B cell (primary cell): ENCODE measurements around the gene ULK4. TPM values are rescaled to one million over a fixed set of nuclear protein-coding genes. Genes with fewer than 3 reads are reported as not detected.

Experiments used
- ATAC-seq: fragments of 200-7000 bp; cut with Tn5 transposase; one replicate; pipeline ENCODE4 v1.10.0; 2021; ENCODE audit warnings: low read depth, mild to moderate bottlenecking, moderate number of reproducible peaks, moderate library complexity
- CTCF ChIA-PET: fragments of 350-600 bp; sonication (Branson Sonifier 250); formaldehyde crosslinking; loops from one replicate; lab custom pipeline; 2021; ENCODE audit warnings: antibody characterized with exemption, inconsistent platforms; lab: Charles Lee
- POLR2A ChIA-PET: fragments of 350-600 bp; sonication (Branson Sonifier 250); formaldehyde crosslinking; loops from one replicate; lab custom pipeline; 2021; ENCODE audit warnings: antibody characterized with exemption; lab: Charles Lee
- DNase-seq: peaks from one replicate; pipeline ENCODE4 v3.0.0; 2013
- H2AFZ ChIP-seq: 2 replicates; pipeline ENCODE4 v1.6.1; 2012; ENCODE audit warnings: mild to moderate bottlenecking, low read depth, low read length; ENCODE audit not compliant: insufficient read depth, poor library complexity, severe bottlenecking
- H3K27ac ChIP-seq, 2 donors: 1 replicate in 1 of 2; 2 replicates in 1 of 2; pipeline ENCODE4 v1.5.1; 2012 to 2013; ENCODE audit warnings: low read length in 2 of 2, mild to moderate bottlenecking in 2 of 2, moderate library complexity in 1 of 2
- H3K27me3 ChIP-seq, 4 experiments: fragments of 200-600 bp in 1 of 4; sonication (generic) in 1 of 4; replicated peaks in 1 of 4; 1 replicate in 2 of 4; 2 replicates in 2 of 4; pipeline versions ENCODE4 v1.6.1 to v1.7.0; 2013 to 2016; ENCODE audit warnings: low read length in 3 of 4, mild to moderate bottlenecking in 2 of 4, mixed read lengths in 1 of 4, moderate library complexity in 1 of 4; ENCODE audit not compliant: insufficient read depth in 4 of 4, control insufficient read depth in 3 of 4; ENCODE audit errors: control extremely low read depth in 1 of 4
- H3K36me3 ChIP-seq, 2 experiments: replicated peaks in 1 of 2; 1 replicate in 1 of 2; 2 replicates in 1 of 2; pipeline versions ENCODE4 v1.6.1 to v1.7.1; 2013; ENCODE audit warnings: low read length in 1 of 2; ENCODE audit not compliant: insufficient read depth in 2 of 2, control insufficient read depth in 1 of 2; ENCODE audit errors: control extremely low read depth in 1 of 2, extremely low read depth in 1 of 2
- H3K4me1 ChIP-seq, 2 donors: fragments of 200-600 bp in 1 of 2; sonication (generic) in 1 of 2; 1 replicate in 1 of 2; 2 replicates in 1 of 2; pipeline versions ENCODE4 v1.5.1 to v1.6.1; 2013 to 2017; ENCODE audit warnings: low read length in 2 of 2; ENCODE audit not compliant: control insufficient read depth in 2 of 2, insufficient read depth in 2 of 2
- H3K4me2 ChIP-seq: replicated peaks from 2 replicates; pipeline ENCODE3; 2012; ENCODE audit warnings: mild to moderate bottlenecking, low read depth, low read length; ENCODE audit not compliant: poor library complexity, severe bottlenecking
- H3K4me3 ChIP-seq, 5 experiments: fragments of 200-600 bp in 1 of 5; sonication (generic) in 1 of 5; 1 replicate in 3 of 5; 2 replicates in 2 of 5; pipeline versions ENCODE4 v1.5.1 to v1.7.0; 2011 to 2016; ENCODE audit warnings: low read length in 4 of 5, mild to moderate bottlenecking in 4 of 5, low read depth in 2 of 5, control low read depth in 1 of 5, moderate library complexity in 1 of 5; ENCODE audit not compliant: insufficient read depth in 1 of 5; ENCODE audit errors: control extremely low read depth in 1 of 5, extremely low read depth in 1 of 5
- H3K79me2 ChIP-seq: fragments of 200-600 bp; sonication (generic); one replicate; pipeline ENCODE4 v1.6.0; 2016; ENCODE audit warnings: low read length; ENCODE audit not compliant: control insufficient read depth, insufficient read depth
- H3K9ac ChIP-seq: fragments of 200-600 bp; sonication (generic); 2 replicates; pipeline ENCODE4 v1.6.1; 2017; ENCODE audit warnings: mild to moderate bottlenecking, low read length, moderate library complexity
- H3K9me3 ChIP-seq, 3 donors: one replicate each; pipeline versions ENCODE4 v1.6.1 to v1.7.1; 2013; ENCODE audit warnings: low read length in 2 of 3; ENCODE audit not compliant: control insufficient read depth in 2 of 3, insufficient read depth in 1 of 3; ENCODE audit errors: control extremely low read depth in 1 of 3
- H4K20me1 ChIP-seq: 2 replicates; pipeline ENCODE4 v1.6.0; 2012; ENCODE audit warnings: mild to moderate bottlenecking, low read length; ENCODE audit not compliant: insufficient read depth, control insufficient read depth, poor library complexity, severe bottlenecking
- H3K27ac Mint-ChIP-seq: one replicate; pipeline ENCODE4 v1.8.0; 2021; ENCODE audit warnings: mixed read lengths
- H3K27me3 Mint-ChIP-seq: one replicate; pipeline ENCODE4 v1.8.0; 2021; ENCODE audit warnings: mixed read lengths
- H3K4me1 Mint-ChIP-seq: one replicate; pipeline ENCODE4 v1.8.0; 2021; ENCODE audit warnings: mixed read lengths
- H3K4me3 Mint-ChIP-seq: one replicate; pipeline ENCODE4 v1.8.0; 2021; ENCODE audit warnings: mixed read lengths
- H3K9me3 Mint-ChIP-seq: one replicate; pipeline ENCODE4 v1.8.0; 2022; ENCODE audit warnings: mixed read lengths; ENCODE audit not compliant: insufficient read depth
- CTCF ChIP-seq: fragments of 200-600 bp; IDR thresholded peaks from one replicate; pipeline ENCODE4 v1.8.0; 2022; ENCODE audit warnings: antibody characterized with exemption, mild to moderate bottlenecking
- EZH2 ChIP-seq: IDR thresholded peaks from 2 replicates; pipeline ENCODE4 v1.6.1; 2012; ENCODE audit warnings: borderline replicate concordance, low read depth, mild to moderate bottlenecking, moderate library complexity, low read length; ENCODE audit not compliant: insufficient read depth, poor library complexity, severe bottlenecking
- WGBS: methylation state at CpG from one replicate; pipeline ENCODE4 v1.1.5; 2013; ENCODE audit warnings: missing lambda C conversion rate; ENCODE audit not compliant: insufficient coverage; 5-methylcytosine and 5-hydroxymethylcytosine counted together
- intact Hi-C: fragments of 100-400 bp; cut with micrococcal nuclease; formaldehyde crosslinking; loops from one replicate; pipeline ENCODE4 v1.10.0; 2022
- polyA plus RNA-seq: library from polyadenylated mRNA; depleted of rRNA; stranded (reverse); fragments of >200 nt; gene quantifications from 2 replicates; pipeline ENCODE4 v1.2.3, GENCODE V29; 2012
- total RNA-seq, 2 donors: library from RNA; stranded (reverse); fragments of 120-200 nt in 1 of 2; gene quantifications; 1 replicate in 1 of 2; 2 replicates in 1 of 2; pipeline versions ENCODE4 v1.2.3 to v1.2.4, GENCODE V29; 2013 to 2022

The ULK4 gene
- total and polyA plus RNA-seq, 2 donors (not counting 1 experiment from before 2014, with no cell fraction given) = 5.2 to 33.7 TPM

GRCh38 chr3:41991437-41991836 is 29.5 kb upstream of the ULK4 start:
- POLR2A ChIA-PET = no interaction called here
- H2AFZ ChIP-seq = no peak overlapping the region
- Mint-ChIP-seq H3K4me3 (no peak overlapping the region), H3K27me3 (no peaks in the 10 kb centered on the region), H3K9me3 (no peaks in the 10 kb centered on the region), H3K4me1 (no peaks in the 10 kb centered on the region), H3K27ac (no peak overlapping the region)
- CTCF ChIA-PET = no interaction called here
- ATAC-seq (no peak), DNase-seq (no peak)
- H3K4me2 ChIP-seq = no peak overlapping the region
- no peaks in the 10 kb centered on the region for H3K79me2 ChIP-seq
- no peaks in the 10 kb centered on the region for H3K36me3 ChIP-seq
- WGBS = 94% methylated on average over 2 of the region's 3 CpGs
- H3K4me1 ChIP-seq = no peaks in the 10 kb centered on the region
- no peaks in the 10 kb centered on the region for H4K20me1 ChIP-seq
- intact Hi-C loops = no loop called here
- H3K9me3 ChIP-seq = no peaks in the 10 kb centered on the region
- H3K27ac ChIP-seq = no peak overlapping the region
- no peak overlapping the region for H3K4me3 ChIP-seq
- TF ChIP-seq EZH2 (no peak), CTCF (no peak)
- H3K27me3 ChIP-seq = no peaks in the 10 kb centered on the region
- H3K9ac ChIP-seq = no peak overlapping the region

- Mint-ChIP-seq H3K27me3 (no peaks in the 10 kb centered on the region), H3K27ac (no peak overlapping the region), H3K4me3 (no peak overlapping the region), H3K9me3 (no peaks in the 10 kb centered on the region), H3K4me1 (no peaks in the 10 kb centered on the region)
- Histone ChIP-seq H3K9ac (no peak overlapping the region), H3K9me3 (no peaks in the 10 kb centered on the region), H4K20me1 (no peaks in the 10 kb centered on the region), H3K4me2 (no peak overlapping the region), H3K79me2 (no peaks in the 10 kb centered on the region), H2AFZ (no peak overlapping the region), H3K4me3 (no peak overlapping the region), H3K27ac (no peak overlapping the region), H3K36me3 (no peaks in the 10 kb centered on the region), H3K4me1 (no peaks in the 10 kb centered on the region), H3K27me3 (no peaks in the 10 kb centered on the region)
- ChIA-PET CTCF (interaction anchor here (1.1 kb wide), 1 partner anchor 8 kb away, joined by 3 read pairs; no protein-coding TSS in a partner anchor), POLR2A (no interaction called here)
- ATAC-seq (no peak), DNase-seq (no peak)
- TF ChIP-seq CTCF (no peak), EZH2 (no peak)
- WGBS = 95% methylated on average over 2 of the region's 3 CpGs
- intact Hi-C loops = no loop called here
Measured at GRCh38 chr3:41989518-41989917, 27.6 kb upstream of the ULK4 start.
